Ascending aorta (tissue), 2 donors: ENCODE results near the gene PODNL1. TPM values are rescaled to one million over a fixed set of nuclear protein-coding genes. Genes with fewer than 3 reads are reported as not detected.

Experiments used
- DNase-seq, 2 donors: peaks; one replicate each; pipeline ENCODE4 v3.0.0-alpha.2; 2019; ENCODE audit warnings: low spot score in 2 of 2
- H3K27ac ChIP-seq, 2 donors: fragments of 200-600 bp; sonication (generic); one replicate each; pipeline ENCODE4 v1.5.1; 2016 to 2017; ENCODE audit warnings: mild to moderate bottlenecking in 1 of 2
- H3K27me3 ChIP-seq: fragments of 200-600 bp; sonication (generic); one replicate; pipeline ENCODE4 v1.5.1; 2017
- H3K36me3 ChIP-seq, 2 donors: fragments of 200-600 bp; sonication (generic); one replicate each; pipeline ENCODE4 v1.5.1; 2016
- H3K4me1 ChIP-seq, 2 donors: fragments of 200-600 bp; sonication (generic); one replicate each; pipeline ENCODE4 v1.5.1; 2016 to 2017; ENCODE audit warnings: mild to moderate bottlenecking in 1 of 2
- H3K4me3 ChIP-seq, 2 donors: fragments of 200-600 bp; sonication (generic); one replicate each; pipeline ENCODE4 v1.5.1; 2016 to 2017; ENCODE audit warnings: mild to moderate bottlenecking in 1 of 2
- H3K9me3 ChIP-seq, 2 donors: fragments of 200-600 bp; sonication (generic); one replicate each; pipeline ENCODE4 v1.5.1; 2016
- intact Hi-C: fragments of 100-400 bp; cut with DNase I; formaldehyde crosslinking; loops from one replicate; pipeline ENCODE4 v1.15.1; 2023
- total RNA-seq: library from RNA; depleted of rRNA; stranded (reverse); fragments of >200 nt; gene quantifications from one replicate; pipeline ENCODE4 v1.1.0, GENCODE V29; 2016
- TF ChIP-seq, protein P1 (sequence below), 3 experiments: fragments of 200-600 bp in 2 of 3; fragments of 450-650 bp in 1 of 3; sonication (generic) in 2 of 3; IDR thresholded peaks; one replicate each; pipeline ENCODE4 v1.5.1; 2016 to 2019; ENCODE audit warnings: antibody characterized with exemption in 3 of 3, mild to moderate bottlenecking in 1 of 3, moderate library complexity in 1 of 3

Gene PODNL1
- total RNA-seq, 1 donor from 2014 or later: 12.9 TPM

DNA sequence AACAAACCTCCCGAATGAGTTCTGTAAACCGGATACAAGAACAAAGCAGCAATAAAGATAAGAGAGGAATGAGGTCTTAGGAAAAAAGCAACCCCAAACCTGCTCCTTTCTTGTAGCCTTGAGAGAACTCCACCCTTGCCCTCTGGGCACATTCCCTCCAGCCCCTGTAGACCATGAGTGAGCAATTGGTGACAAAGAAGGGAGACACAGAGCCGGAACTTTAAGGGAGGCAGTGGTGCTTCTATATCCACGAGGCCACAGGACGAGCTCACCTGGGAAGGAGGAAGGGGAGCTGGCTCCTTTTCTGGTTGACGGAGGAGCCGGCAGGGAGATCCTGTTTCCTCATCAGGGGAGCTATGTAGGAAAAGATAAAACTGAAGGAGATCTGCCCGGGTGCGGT, 45.3 kb downstream of the PODNL1 start:
- H3K36me3 ChIP-seq: no peaks in the 10 kb centered on the region

GRCh38 chr19:13890136-13890535, 48.1 kb downstream of the PODNL1 start:
- no peaks in the 10 kb centered on the region for H3K36me3 ChIP-seq
- no peaks in the 10 kb centered on the region for H3K4me1 ChIP-seq
- no peak overlapping the region for H3K27ac ChIP-seq
- intact Hi-C loops: no loop called here
- TF ChIP-seq, protein P1, sequence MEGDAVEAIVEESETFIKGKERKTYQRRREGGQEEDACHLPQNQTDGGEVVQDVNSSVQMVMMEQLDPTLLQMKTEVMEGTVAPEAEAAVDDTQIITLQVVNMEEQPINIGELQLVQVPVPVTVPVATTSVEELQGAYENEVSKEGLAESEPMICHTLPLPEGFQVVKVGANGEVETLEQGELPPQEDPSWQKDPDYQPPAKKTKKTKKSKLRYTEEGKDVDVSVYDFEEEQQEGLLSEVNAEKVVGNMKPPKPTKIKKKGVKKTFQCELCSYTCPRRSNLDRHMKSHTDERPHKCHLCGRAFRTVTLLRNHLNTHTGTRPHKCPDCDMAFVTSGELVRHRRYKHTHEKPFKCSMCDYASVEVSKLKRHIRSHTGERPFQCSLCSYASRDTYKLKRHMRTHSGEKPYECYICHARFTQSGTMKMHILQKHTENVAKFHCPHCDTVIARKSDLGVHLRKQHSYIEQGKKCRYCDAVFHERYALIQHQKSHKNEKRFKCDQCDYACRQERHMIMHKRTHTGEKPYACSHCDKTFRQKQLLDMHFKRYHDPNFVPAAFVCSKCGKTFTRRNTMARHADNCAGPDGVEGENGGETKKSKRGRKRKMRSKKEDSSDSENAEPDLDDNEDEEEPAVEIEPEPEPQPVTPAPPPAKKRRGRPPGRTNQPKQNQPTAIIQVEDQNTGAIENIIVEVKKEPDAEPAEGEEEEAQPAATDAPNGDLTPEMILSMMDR (IDR thresholded peaks at IDR 0.05): no peak
- no peaks in the 10 kb centered on the region for H3K27me3 ChIP-seq
- H3K4me3 ChIP-seq: no peak overlapping the region
- no peaks in the 10 kb centered on the region for H3K9me3 ChIP-seq
- no peak for DNase-seq

More for the DNA sequence above, 45.3 kb downstream of the PODNL1 start:
- intact Hi-C loops: no loop called here
- Histone ChIP-seq H3K27ac (no peak overlapping the region), H3K27me3 (no peaks in the 10 kb centered on the region), H3K4me1 (no peaks in the 10 kb centered on the region), H3K9me3 (no peaks in the 10 kb centered on the region), H3K4me3 (no peak overlapping the region)
- TF ChIP-seq, protein P1 (IDR thresholded peaks at IDR 0.05): no peak
- no peak for DNase-seq

GRCh38 chr19:13888281-13888680, 49.9 kb downstream of the PODNL1 start:
- no peaks in the 10 kb centered on the region for H3K9me3 ChIP-seq
- no peak overlapping the region for H3K27ac ChIP-seq
- H3K4me1 ChIP-seq: no peaks in the 10 kb centered on the region
- no peak overlapping the region for H3K4me3 ChIP-seq
- TF ChIP-seq, protein P1 (IDR thresholded peaks at IDR 0.05): no peak
- no peaks in the 10 kb centered on the region for H3K27me3 ChIP-seq
- H3K36me3 ChIP-seq: no peaks in the 10 kb centered on the region
- DNase-seq: no peak
- intact Hi-C loops: no loop called here

- DNase-seq: no peak
- H3K36me3 ChIP-seq: no peaks in the 10 kb centered on the region
- intact Hi-C loops: no loop called here
- H3K4me1 ChIP-seq: no peaks in the 10 kb centered on the region
- no peaks in the 10 kb centered on the region for H3K9me3 ChIP-seq
- TF ChIP-seq, protein P1 (IDR thresholded peaks at IDR 0.05): no peak
- no peak overlapping the region for H3K4me3 ChIP-seq
- no peaks in the 10 kb centered on the region for H3K27me3 ChIP-seq
- no peak overlapping the region for H3K27ac ChIP-seq
These were observed 50.7 kb downstream of the PODNL1 start for GRCh38 chr19:13887517-13887916.

DNA sequence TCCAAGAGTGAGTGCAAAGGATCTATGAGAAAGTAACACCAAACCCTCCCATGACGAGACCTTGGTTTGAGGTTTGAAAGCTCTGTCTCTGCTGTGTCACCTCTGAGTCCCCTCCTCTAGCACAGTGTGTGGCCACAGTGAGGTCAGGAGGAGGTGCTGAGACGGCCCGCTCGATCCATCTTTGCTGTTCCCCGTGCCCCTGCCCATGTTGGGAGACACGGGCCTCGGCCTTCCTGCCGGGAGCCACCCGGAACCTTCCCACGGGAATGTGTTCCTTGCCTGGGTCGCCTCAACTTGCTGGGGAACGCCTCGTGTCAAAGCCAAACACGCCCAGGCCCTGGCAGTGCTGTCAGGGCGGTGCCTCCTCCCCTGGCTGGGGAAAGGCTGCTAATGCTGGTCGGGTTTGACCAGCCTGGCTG, 51.2 kb downstream of the PODNL1 start:
- no peak for DNase-seq
- TF ChIP-seq, protein P1 (IDR thresholded peaks at IDR 0.05): no peak
- H3K4me1 ChIP-seq: no peaks in the 10 kb centered on the region
- H3K36me3 ChIP-seq: no peaks in the 10 kb centered on the region
- no peaks in the 10 kb centered on the region for H3K27me3 ChIP-seq
- no peak overlapping the region for H3K27ac ChIP-seq
- no peaks in the 10 kb centered on the region for H3K9me3 ChIP-seq
- intact Hi-C loops: no loop called here
- H3K4me3 ChIP-seq: no peak overlapping the region

GRCh38 chr19:13885826-13886365, 52.3 kb downstream of the PODNL1 start:
- Histone ChIP-seq H3K4me1 (no peaks in the 10 kb centered on the region), H3K36me3 (no peaks in the 10 kb centered on the region), H3K27ac (no peak overlapping the region), H3K9me3 (no peaks in the 10 kb centered on the region), H3K27me3 (no peaks in the 10 kb centered on the region), H3K4me3 (no peak overlapping the region)
- intact Hi-C loops: no loop called here
- TF ChIP-seq, protein P1 (IDR thresholded peaks at IDR 0.05): no peak
- no peak for DNase-seq
